OCI-LY3 (cell line): ENCODE measurements around the gene TEAD1.

ENCODE experiments used
- CTCF ChIP-seq: fragments of 200-600, 300-600 bp; sonication (generic); IDR thresholded peaks from 2 replicates; pipeline ENCODE4 v1.5.1; 2014; ENCODE audit warnings: antibody characterized with exemption, low read length, low read depth
- EZH2phosphoT487 ChIP-seq: fragments of 200-600 bp; shearing (Covaris generic); IDR thresholded peaks from 2 replicates; pipeline ENCODE4 v1.6.1; 2018; ENCODE audit warnings: antibody characterized with exemption, mixed run types, low read depth

GRCh38 chr11:12927221-12927620, 253.0 kb downstream of the TEAD1 start:
- TF ChIP-seq CTCF = no peak
- TF ChIP-seq EZH2phosphoT487 = no peak
